ENCODE data around the gene PMM2.
"Not testable (repeated sequence)": the region's sequence is repeated elsewhere in the genome, so short reads cannot be mapped to it uniquely, and the experiment has no call there.

PMM2 gene

DNA sequence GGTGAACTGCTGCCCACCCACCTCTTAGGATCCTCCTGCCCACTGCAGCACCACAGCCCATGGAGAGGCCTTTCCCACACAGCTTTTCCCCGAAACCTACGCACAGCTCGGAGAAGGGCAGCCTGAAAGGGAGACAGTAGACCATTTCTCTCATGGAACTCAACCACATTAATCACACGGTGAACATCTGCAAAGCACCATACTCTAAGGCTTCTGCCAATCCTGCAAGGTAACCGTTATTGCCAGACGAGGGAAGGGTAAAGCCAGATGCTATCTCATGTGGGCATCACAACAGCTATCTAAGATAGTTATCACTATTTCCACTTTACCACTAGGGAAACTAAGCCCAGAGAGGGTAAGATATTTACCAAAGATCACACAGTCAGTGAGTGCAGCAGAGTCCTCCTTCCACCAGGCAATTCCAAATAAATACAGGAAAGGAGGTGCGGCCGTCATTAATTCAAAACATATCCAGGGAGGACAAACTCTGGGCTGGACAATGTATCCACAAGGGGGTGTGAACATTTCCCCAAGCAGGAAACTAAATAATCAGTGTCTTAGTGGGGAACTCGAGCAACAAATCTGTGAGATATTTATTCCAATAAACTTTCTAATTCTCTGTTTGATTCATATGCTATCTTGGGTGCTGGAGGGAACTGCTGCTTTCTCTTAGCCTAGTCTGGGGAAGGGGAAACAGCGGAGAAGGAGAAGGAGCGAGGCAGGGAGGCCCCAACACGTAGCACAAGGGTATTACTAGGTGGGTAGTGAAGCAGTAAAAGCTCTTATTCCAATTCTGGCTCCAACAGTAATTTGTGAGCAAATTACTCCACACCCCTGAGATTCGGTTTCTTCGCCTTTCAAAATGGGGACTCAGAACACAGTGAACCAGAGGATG is 923 bp upstream of the PMM2 start:
- no peak for DNase-seq (ENCODE audit: low read depth)
- TF ChIP-seq, protein P1, sequence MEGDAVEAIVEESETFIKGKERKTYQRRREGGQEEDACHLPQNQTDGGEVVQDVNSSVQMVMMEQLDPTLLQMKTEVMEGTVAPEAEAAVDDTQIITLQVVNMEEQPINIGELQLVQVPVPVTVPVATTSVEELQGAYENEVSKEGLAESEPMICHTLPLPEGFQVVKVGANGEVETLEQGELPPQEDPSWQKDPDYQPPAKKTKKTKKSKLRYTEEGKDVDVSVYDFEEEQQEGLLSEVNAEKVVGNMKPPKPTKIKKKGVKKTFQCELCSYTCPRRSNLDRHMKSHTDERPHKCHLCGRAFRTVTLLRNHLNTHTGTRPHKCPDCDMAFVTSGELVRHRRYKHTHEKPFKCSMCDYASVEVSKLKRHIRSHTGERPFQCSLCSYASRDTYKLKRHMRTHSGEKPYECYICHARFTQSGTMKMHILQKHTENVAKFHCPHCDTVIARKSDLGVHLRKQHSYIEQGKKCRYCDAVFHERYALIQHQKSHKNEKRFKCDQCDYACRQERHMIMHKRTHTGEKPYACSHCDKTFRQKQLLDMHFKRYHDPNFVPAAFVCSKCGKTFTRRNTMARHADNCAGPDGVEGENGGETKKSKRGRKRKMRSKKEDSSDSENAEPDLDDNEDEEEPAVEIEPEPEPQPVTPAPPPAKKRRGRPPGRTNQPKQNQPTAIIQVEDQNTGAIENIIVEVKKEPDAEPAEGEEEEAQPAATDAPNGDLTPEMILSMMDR (IDR thresholded peaks at IDR 0.05; ENCODE audit: insufficient read depth, low read depth, low read length, missing control alignments) = no peak
- peak overlapping the region; percentile 73 for H3K4me3 ChIP-seq (ENCODE audit: low read depth, low read length)

DNA sequence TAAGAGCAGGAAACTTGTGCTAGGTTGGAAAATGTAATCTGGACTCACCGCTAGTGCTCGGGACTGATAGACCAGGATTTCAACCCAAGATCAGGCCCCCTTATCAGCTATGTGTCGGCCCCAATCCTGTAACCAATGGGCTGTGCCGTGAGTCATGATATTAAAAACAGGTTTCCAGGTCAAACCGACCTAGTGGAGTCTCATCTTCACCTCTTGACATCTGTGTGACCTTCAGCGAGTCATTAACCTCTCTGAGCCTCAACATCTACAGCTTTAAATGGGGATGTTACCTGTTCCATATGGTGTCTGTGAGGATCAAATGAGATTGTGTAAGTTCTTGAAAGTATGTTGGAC is 512 bp downstream of the PMM2 start:
- peak; percentile 31 for DNase-seq (ENCODE audit: low read depth)
- TF ChIP-seq, protein P1 (IDR thresholded peaks at IDR 0.05; ENCODE audit: insufficient read depth, low read depth, low read length, missing control alignments) = no peak
- H3K4me3 ChIP-seq (ENCODE audit: low read depth, low read length) = peak overlapping the region; percentile 73

DNA sequence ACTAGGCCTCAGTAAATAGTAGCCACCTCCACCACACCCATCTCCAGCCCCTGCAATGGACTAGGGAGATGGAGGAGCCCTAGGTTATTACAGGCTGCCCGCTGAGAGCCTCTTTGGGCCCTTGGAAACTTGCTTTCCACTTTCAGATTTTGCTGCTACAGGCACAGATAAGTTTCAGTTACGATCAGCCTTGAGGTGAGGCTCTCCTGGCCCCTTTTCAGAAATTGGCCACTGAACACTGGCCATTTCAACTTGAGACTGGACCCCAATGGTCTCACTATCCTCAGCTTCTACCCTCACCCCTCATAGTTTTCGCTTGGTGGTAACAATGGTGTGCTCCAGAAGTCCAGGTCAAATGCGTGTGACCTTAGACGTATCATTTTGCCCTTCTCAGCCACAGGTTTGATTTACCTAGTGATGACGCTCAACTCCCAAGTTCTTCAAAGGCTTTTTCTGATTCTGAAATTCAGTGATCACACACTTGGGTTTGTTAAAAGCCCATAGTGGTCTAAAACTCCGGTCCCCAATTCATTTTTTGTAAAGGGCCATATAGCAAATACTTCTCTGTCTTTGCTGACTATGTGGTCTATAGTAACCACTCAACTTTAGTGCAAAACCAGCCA is 1.0 kb downstream of the PMM2 start:
- peak overlapping the region; percentile 73 for H3K4me3 ChIP-seq (ENCODE audit: low read depth, low read length)
- TF ChIP-seq, protein P1 (IDR thresholded peaks at IDR 0.05; ENCODE audit: insufficient read depth, low read depth, low read length, missing control alignments) = no peak
- DNase-seq (ENCODE audit: low read depth) = peak; percentile 20

GRCh38 chr16:8801701-8802100 is 4.1 kb downstream of the PMM2 start:
- no peak for DNase-seq (ENCODE audit: low read depth)
- TF ChIP-seq, protein P1 (IDR thresholded peaks at IDR 0.05; ENCODE audit: insufficient read depth, low read depth, low read length, missing control alignments) = no peak
- H3K4me3 ChIP-seq (ENCODE audit: low read depth, low read length) = no peak overlapping the region

DNA sequence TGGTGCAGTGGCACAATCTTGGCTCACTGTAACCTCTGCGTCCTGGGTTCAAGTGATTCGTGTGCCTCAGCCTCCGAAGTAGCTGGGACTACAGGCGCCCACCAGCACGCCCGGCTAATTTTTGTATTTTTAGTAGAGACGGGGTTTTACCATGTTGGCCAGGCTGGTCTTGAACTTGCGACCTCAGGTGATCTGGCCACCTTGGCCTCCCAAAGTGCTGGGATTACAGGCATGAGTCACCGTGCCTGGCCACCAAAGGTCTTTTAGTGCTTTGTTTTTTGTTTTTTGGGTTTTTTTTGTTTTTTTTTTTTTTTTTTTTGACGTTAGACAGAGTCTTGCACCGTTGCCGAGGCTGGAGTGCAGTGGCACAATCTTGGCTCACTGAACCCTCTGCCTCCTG is 6.1 kb downstream of the PMM2 start:
- H3K4me3 ChIP-seq (ENCODE audit: low read depth, low read length); DNase-seq (ENCODE audit: low read depth): not testable (repeated sequence)

DNA sequence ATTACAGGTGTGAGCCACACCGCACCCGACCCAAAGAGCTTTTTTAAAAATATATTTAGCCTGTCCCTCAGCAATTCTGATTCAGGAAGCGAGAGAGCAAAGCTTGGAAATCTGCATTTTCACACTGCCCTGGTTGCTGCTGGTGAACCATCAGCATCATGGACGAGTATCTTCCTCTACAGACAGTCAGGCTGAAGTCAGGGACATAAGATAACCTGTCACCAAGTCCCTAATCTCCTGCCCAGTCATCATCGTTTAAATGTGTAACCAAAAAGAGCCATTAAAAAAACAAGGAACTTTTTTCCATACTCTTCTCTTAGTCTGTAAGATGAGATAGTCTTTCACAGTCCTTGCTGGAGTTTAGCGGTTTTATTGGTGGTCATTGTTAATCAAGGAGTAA is 6.7 kb downstream of the PMM2 start:
- TF ChIP-seq, protein P1 (IDR thresholded peaks at IDR 0.05; ENCODE audit: insufficient read depth, low read depth, low read length, missing control alignments) = no peak
- no peak for DNase-seq (ENCODE audit: low read depth)
- no peak overlapping the region for H3K4me3 ChIP-seq (ENCODE audit: low read depth, low read length)

- DNase-seq (ENCODE audit: low read depth) = no peak
- TF ChIP-seq, protein P1 (IDR thresholded peaks at IDR 0.05; ENCODE audit: insufficient read depth, low read depth, low read length, missing control alignments) = no peak
- H3K4me3 ChIP-seq (ENCODE audit: low read depth, low read length) = no peak overlapping the region
Observed at GRCh38 chr16:8806272-8806983, 8.8 kb downstream of the PMM2 start.

Measured in GM12865 (cell line).